HG02943 (cell line): ENCODE data around the gene RAB6A.
A peak's percentile ranks its signal among the peaks of the same experiment; 100 is the strongest.
"Not testable (repeated sequence)": the region's sequence is repeated elsewhere in the genome, so short reads cannot be mapped to it uniquely, and the experiment has no call there.

Experiments
- ATAC-seq: cut with Tn5 transposase; IDR thresholded peaks from one replicate; pipeline ENCODE4 v1.9.1; 2021; ENCODE audit warnings: mild to moderate bottlenecking, low read depth, moderate library complexity; ENCODE audit not compliant: unreplicated experiment

RAB6A gene

GRCh38 chr11:73760679-73761402, at the start of gene RAB6A:
RAB6A (minus strand) TSS chr11:73761074; CDS start chr11:73760635, 439 bp downstream.
- peak; percentile 94 for ATAC-seq

GRCh38 chr11:73810637-73811036, 49.8 kb upstream of the RAB6A start:
- ATAC-seq: no peak

GRCh38 chr11:73808052-73808451, 47.2 kb upstream of the RAB6A start:
- no peak for ATAC-seq

GRCh38 chr11:73804712-73805111, 43.8 kb upstream of the RAB6A start:
- ATAC-seq: no peak

GRCh38 chr11:73801136-73801535, 40.3 kb upstream of the RAB6A start:
- no peak for ATAC-seq

- ATAC-seq: no peak
Measured at GRCh38 chr11:73800276-73800806, 39.5 kb upstream of the RAB6A start.

- ATAC-seq: no peak
Measured at GRCh38 chr11:73797457-73797856, 36.6 kb upstream of the RAB6A start.

- ATAC-seq: no peak
Measured at GRCh38 chr11:73795925-73796632, 35.2 kb upstream of the RAB6A start.

- no peak for ATAC-seq
Measured at GRCh38 chr11:73792584-73792983, 31.7 kb upstream of the RAB6A start.

- no peak for ATAC-seq
Measured at GRCh38 chr11:73789279-73789670, 28.4 kb upstream of the RAB6A start.

GRCh38 chr11:73787643-73788558, 27.0 kb upstream of the RAB6A start, which contains the start of gene MRPL48:
MRPL48 (plus strand) TSS chr11:73787874; CDS start chr11:73787972, 98 bp downstream.
- ATAC-seq: peak; percentile 89

- no peak for ATAC-seq
Measured at GRCh38 chr11:73787051-73787642, 26.3 kb upstream of the RAB6A start.

GRCh38 chr11:73785467-73785866, 24.6 kb upstream of the RAB6A start:
- ATAC-seq: not testable (repeated sequence)

GRCh38 chr11:73784734-73785133, 23.9 kb upstream of the RAB6A start:
- no peak for ATAC-seq

GRCh38 chr11:73784080-73784634, 23.3 kb upstream of the RAB6A start:
- no peak for ATAC-seq

- no peak for ATAC-seq
Measured at GRCh38 chr11:73783483-73784020, 22.7 kb upstream of the RAB6A start.

GRCh38 chr11:73781303-73781702, 20.4 kb upstream of the RAB6A start:
- ATAC-seq: no peak

- peak; percentile 98 for ATAC-seq
Measured at GRCh38 chr11:73779084-73779902, 18.4 kb upstream of the RAB6A start.

GRCh38 chr11:73770811-73771210, 9.9 kb upstream of the RAB6A start:
- not testable (repeated sequence) for ATAC-seq
